GM18909 (cell line): ENCODE data around the gene DUOXA2.

Experiments
- ATAC-seq: cut with Tn5 transposase; IDR thresholded peaks from one replicate; pipeline ENCODE4 v1.9.1; 2021; ENCODE audit warnings: mild to moderate bottlenecking; ENCODE audit not compliant: unreplicated experiment, poor library complexity

Gene DUOXA2

DNA sequence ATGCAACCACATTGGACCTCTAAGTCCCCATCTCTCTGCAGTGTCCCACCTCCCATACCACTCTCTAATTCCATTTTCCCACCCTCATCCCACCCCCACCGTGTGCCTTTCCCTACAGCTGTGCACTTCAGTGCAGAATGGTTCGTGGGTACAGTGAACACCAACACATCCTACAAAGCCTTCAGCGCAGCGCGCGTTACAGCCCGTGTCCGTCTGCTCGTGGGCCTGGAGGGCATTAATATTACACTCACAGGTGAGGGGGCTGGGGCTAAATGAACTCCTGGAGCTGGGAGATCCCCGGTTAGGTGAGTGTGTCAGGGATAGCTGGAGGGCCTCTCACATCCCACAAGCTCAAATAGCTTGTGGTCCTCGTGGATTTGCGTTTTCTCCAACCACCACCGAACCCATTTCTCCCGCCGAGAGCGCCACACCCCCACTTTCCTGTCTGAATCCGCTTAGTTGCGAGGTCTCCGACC is 1.9 kb downstream of the DUOXA2 start:
- ATAC-seq = no peak

GRCh38 chr15:45116482-45117307 is 2.6 kb downstream of the DUOXA2 start:
- no peak for ATAC-seq

DNA sequence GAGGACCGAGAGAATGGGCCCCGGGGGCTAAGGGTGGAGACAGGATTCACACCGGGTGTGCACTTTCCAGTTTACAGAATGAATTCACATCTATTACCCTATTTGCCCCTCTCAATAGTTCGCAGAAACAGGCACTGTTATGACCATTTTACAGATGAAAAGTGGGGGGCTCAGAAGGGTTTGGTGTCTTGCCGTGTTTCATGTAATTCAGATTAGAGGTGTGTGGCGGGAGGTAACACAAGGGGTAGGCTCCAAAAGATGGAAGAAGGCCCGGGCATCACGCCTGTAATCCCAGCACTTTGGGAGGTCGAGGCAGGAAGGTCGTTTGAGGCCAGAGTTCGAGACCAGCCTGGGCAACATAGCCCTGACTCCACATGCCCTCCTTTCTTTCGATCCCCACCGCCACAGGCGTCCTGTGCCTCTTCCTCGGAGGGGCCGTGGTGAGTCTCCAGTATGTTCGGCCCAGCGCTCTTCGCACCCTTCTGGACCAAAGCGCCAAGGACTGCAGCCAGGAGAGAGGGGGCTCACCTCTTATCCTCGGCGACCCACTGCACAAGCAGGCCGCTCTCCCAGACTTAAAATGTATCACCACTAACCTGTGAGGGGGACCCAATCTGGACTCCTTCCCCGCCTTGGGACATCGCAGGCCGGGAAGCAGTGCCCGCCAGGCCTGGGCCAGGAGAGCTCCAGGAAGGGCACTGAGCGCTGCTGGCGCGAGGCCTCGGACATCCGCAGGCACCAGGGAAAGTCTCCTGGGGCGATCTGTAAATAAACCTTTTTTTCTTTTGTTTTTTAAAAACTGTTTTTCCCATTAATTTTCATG is 3.4 kb downstream of the DUOXA2 start:
- peak; percentile 14 for ATAC-seq

DNA sequence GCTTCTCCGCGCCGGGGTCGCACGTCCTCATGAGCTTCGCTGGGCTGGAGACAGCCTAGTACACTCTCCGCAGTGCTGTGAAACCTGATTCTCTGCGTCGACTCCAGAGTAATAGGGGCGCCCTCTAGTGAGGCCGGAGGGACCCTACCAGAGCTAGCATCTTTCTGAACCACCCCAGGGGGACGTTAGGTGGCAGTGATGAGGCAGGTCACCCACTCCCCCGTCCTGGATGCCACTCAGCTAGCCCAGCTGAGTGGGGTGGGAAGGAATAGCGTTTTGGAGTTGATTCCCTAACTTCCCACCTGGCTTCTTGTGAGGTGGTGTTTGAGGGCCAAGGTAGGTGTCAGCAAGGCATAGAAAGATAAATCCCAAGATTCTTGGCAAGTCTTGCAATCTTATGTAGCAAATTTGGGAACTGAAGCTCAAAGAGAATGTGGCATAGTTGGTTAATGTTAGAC is 4.0 kb downstream of the DUOXA2 start:
- ATAC-seq = peak; percentile 89

DNA sequence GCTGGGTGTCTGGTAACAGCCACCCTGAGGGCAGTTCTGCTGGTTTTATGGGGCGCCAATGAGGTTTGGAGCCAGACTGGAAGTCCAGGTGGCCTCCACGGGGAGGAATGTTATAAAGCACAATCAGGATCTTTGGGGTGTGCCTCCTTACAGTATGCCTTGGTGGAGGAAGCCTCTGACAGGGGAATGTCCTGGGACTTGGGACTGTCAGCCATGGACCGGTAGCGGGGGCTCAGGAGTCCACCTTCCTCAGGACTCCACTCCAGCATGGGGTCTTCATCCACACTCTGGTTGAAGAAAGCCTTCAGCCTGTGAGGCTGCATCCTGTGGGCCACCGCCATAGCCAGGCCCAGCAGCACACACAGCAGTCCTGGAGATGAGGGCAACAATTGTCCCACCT is 4.9 kb downstream of the DUOXA2 start:
- no peak for ATAC-seq

DNA sequence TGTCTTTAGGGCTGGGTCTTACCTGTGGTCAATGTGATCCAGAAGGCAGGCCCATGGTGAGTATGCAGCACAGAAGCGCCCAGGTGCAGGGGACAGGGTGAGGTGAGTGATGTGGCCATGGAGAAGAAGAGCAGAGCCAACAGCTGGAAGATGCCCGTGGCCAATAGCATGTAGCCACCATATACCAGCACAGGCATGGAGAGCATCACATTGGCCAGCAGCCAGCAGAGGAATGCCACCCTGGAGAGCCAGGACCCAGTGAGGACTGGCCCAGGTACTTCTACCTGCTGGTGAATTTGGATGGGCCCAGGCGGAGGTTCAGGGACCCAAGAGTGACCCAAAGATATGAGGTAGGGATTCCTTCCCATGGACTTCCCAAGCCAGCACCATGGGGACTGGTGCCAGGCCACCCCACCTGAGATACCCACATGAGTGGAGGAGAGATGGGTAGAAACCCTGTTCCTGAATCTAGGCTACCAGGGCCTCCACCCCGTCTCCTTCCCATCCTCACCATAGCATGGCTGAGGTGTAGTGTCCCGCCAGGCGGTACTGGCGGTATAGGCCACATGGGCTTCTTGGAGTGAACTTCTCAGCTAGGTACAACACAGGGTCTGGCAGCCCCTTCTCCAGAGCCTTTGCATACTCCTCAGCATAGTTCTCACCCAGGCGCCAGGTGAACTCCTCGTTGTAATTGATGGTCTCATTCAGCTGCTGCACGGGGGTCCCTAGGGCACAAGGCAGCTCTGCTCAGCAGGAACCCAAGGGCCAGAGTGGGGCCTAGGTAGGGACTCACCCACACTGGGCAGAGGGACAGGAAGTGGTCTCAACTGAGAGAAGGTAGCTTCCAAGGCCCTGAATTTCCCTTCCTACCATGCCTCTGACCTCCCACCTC is 6.2 kb downstream of the DUOXA2 start:
- no peak for ATAC-seq

DNA sequence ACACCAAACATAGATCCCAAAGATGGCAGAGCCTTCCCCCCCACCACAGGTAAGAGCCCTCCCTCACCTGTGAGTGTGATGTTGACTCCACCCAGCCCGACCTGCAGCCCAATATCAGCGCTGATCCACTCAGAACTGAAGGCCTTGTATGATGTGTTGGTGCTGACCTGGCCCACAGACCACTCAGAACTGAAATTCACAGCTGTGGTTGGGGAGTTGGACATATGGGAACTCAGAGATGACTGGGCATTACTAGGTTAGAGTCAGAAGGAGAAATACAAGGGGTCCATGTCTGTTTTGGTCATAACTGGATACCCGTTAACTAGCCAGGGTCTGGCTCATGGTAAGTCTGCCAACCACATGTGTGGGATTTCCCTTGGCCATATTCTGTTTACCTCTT is 6.9 kb downstream of the DUOXA2 start:
- ATAC-seq = no peak

DNA sequence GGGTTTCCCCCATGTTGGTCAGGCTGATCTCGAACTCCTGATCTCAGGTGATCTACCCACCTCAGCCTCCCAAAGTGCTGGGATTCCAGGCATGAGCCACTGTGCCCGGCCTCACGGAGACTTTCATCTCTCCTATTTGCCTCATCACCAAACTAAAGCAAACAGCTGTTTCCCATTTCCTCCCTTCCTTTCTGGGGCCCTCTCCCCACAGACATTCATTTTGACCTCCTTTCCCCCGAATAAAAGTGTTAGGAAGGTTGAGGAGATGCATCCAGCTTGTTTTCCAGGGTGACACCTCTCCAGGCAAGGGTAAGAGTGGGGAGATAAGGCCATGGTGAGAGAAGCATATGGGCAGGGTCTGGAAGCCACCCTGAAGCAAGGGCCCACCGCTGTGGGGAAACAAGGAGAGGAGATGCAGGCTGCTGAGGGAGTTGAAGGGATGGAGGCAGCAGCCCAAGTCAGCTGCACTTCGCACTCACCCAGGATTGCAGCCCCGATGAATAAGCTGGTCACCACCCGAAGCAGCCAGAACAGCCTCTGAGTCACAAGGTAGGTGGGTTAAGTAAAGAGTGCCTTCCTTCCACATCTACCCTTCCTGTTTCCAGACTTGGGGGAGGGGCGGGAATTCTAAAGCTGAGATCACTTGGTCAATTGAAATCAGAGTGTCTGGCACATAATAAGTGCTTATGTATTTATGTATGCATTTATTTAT is 7.7 kb downstream of the DUOXA2 start:
- ATAC-seq = no peak

DNA sequence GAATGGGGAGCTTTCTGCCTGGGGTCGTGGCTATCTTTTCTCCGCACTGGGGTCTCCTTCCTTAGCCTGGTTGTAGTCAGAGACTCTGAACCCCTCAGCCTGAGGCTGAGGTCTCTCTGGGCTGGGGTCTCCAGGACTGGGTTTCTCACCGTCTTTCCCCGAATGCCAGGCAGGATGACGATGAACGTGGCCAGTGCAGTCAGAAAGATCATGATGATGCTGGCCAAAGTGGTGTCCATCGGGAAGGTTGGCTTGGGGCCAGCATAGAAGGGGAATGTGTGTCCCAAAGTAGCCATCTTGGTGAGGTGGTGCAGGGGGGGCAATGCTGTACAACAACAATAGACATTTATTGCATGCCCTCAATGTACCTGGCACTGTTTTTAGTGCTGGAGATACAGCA is 8.6 kb downstream of the DUOXA2 start:
- ATAC-seq = no peak

DNA sequence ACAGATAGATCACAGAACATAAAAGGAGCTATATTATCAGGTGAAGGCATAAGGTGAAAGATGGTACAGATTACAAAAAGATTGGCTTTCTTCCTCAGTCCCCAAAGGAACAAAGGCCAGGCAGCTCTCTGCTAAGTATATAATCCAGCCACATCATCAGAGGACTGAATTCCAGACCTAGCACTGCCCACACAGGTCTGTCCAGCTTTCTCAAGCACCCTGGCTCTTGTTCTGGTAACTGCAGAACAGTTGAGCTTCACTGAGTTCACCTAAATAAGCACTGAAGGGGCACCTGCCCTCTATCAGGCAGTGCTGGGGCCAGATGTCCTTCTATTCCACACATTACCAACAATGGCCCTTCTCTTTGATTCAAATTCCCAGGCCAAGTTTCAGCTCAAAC is 9.3 kb downstream of the DUOXA2 start:
- ATAC-seq = no peak

DNA sequence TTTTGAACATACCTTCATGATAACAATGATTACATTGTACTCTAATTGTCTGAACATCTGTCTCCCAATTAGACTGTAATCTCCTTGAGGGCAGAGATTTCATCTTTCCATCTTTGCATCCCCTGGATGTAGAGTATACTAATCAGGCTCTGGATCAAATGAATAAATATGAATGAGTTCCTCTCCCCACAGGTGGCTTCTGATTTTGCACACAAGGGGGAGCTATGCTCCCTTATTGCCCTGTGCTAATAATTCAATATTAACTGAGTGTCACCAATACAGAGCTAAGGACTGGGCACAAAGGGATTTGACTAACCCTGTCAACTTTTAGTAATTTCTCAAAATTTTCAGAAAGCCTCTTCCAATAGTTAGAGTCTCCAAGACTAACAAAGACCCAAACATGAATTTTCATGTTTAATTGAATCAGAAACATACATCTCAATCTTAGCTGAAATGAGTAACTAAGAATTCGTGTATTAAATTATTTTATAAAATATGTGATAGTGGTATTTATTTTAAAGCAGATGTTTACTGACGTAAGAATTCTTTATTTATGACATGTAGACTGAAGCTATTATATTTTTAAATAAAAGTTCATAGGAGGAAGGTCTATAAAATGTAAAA is 12.5 kb downstream of the DUOXA2 start:
- no peak for ATAC-seq

DNA sequence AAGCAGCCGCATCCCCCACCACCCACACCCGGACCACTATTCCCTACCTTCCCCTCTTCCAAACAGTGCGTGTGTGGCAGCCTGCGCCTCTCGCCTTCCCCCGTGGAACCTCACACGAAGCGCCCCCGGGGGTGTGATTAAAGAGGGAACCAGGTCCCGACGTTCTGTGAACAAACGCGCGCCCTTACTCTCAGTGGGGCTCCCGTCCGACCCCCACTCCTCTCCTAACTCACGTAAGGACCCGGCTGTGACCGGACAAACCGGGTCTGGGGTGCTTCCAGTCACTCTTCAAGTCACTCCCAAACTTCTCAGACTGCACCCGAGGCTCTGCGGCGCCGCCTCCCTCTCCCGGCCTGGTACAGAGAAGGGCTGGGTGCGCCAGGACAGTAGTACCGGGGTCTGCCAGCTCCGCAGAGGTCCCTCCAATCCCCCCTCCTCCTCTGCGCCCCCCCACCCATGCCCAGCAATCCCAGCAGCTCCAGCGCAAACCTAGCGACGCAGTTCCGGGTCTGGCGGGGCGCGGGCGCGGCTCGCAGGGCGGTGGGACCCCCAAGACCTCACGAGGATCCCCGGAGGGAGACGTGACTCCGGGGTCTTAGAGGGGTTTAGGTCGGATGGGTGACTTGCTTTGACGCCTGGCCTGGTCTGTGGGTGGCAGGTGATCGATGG is 15.0 kb downstream of the DUOXA2 start:
- no peak for ATAC-seq

DNA sequence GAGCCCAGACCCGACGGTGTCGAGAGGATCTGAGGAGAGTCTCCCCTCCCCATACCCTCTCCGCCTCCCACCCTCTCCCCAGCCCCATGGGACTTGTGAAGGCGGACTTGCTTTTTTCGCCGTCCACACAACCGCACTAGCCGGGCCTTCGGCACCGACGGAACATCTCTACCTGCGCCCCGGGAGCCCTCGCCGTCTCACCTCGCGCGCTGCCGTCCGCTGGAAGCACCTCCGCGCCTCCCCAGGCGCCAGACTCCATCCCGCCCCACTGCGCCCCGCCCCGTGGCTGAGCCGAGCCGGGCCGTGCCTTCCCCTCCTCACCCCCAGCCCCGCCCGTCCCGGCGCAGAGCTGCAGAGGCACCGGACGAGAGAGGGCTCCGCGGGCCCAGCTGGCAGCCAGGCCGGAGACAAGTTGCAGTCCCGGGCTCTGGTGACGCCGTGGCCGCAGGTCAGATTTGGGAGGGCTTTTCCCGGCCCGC is 15.6 kb downstream of the DUOXA2 start, which contains the start of the genes DUOX1 and DUOXA1:
DUOX1 (plus strand) TSS at position 344 of the 479 bp plus-strand sequence. CDS start 1,973 bp downstream, outside the sequence.
DUOXA1 (minus strand) TSS at position 229 of the 479 bp plus-strand sequence. CDS start 6,865 bp downstream, outside the sequence.
- no peak for ATAC-seq

- ATAC-seq = no peak
Observed at GRCh38 chr15:45130291-45131000, 16.3 kb downstream of the DUOXA2 start.

DNA sequence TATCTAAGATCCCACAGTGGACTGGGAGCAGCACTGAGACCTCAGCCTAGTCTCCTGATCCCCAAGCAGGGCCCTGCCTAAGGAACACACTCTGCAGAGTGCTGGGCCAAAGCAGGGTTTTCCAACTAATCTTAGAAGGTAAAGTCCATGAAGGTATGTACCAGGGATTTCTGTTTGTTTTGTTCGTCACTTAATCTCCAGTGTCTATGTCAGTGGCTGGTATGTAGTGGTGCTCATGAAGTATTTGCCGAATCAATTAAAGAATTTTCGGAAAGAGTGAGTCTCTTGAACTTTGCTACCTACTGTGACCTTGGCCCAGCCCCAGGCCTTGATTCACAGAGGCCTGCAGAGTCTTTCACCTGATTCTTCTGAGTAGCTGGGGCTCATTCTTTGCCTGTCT is 17.4 kb downstream of the DUOXA2 start:
- ATAC-seq = no peak

DNA sequence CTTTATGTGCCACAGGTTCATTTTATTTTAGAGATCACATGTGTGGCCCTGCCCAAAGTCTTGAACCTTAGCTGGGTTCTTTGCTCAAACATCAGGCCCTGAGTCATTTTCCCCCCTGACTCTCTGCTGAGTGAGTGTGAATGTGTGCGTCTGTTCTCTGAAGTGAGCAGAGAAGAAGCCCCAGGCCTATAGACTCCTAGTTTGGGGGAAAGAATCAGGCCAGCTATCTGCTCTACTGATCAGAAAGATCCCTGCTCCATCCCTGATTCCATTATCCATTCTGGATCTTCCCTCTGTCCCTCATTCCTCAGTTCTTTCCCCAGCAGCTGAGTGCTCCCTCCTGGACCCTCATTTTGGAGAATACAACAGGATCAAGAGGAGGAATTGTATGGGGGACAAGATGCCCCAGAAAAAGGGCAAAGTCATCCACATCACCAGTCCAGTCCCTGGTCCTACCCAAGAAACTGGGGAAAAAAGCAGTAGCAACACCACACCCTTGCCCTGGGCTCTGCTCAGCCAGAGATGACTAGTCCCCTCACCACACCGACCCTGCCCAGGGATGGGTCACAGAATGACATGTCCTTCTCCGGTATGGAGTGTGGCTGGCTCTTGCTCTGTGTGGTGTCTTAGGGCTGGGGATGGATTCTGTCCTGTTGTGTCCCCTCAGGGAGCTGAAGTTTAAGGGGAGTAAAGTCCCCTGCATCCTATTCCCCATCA is 18.9 kb downstream of the DUOXA2 start:
- ATAC-seq = no peak

- no peak for ATAC-seq
Observed at GRCh38 chr15:45133561-45133920, 19.4 kb downstream of the DUOXA2 start.
